IPS DF 6.9 (cell line): ENCODE data around the gene HAND2.

ENCODE experiments used
- DNase-seq: peaks from one replicate; pipeline ENCODE4 v3.0.0-alpha.2; 2013; ENCODE audit warnings: low read depth, low spot score
- H3K27ac ChIP-seq: one replicate; pipeline ENCODE4 v1.5.1; 2013; ENCODE audit warnings: low read length, control low read depth
- H3K27me3 ChIP-seq: 2 replicates; pipeline ENCODE4 v1.6.1; 2013; ENCODE audit warnings: mild to moderate bottlenecking, low read length; ENCODE audit not compliant: control insufficient read depth, insufficient read depth
- H3K36me3 ChIP-seq: 2 replicates; pipeline ENCODE4 v1.6.1; 2013; ENCODE audit warnings: low read length; ENCODE audit not compliant: control insufficient read depth, insufficient read depth
- H3K4me1 ChIP-seq: 2 replicates; pipeline ENCODE4 v1.6.1; 2013; ENCODE audit warnings: low read length; ENCODE audit not compliant: control insufficient read depth, insufficient read depth
- H3K4me3 ChIP-seq: 2 replicates; pipeline ENCODE4 v1.5.1; 2013; ENCODE audit warnings: mild to moderate bottlenecking, low read length
- H3K9me3 ChIP-seq: 2 replicates; pipeline ENCODE4 v1.6.1; 2013; ENCODE audit warnings: low read length, inconsistent platforms; ENCODE audit not compliant: control insufficient read depth, insufficient read depth
- whole genome bisulfite sequencing: extraction: QIAGEN DNeasy Blood & Tissue Kit; methylation state at CpG from one replicate; pipeline ENCODE4 v1.1.7; 2013; ENCODE audit warnings: mixed read lengths, missing lambda C conversion rate; ENCODE audit not compliant: insufficient read length, insufficient coverage; 5-methylcytosine and 5-hydroxymethylcytosine counted together

HAND2 gene

GRCh38 chr4:173560896-173561295 lies 30.9 kb upstream of the HAND2 start:
- no peak overlapping the region for H3K4me3 ChIP-seq
- no peak for DNase-seq
- no CpG with 5 or more reads among the region's 1 CpG for WGBS
- H3K9me3 ChIP-seq = no peaks in the 10 kb centered on the region
- peaks cover 1% of the 10 kb centered on the region; the same call in 1 of the 2 replicates for H3K4me1 ChIP-seq
- no peaks in the 10 kb centered on the region for H3K27me3 ChIP-seq
- no peak overlapping the region for H3K27ac ChIP-seq
- no peaks in the 10 kb centered on the region for H3K36me3 ChIP-seq

GRCh38 chr4:173556398-173557131 lies 26.5 kb upstream of the HAND2 start:
- Histone ChIP-seq H3K27me3 (no peaks in the 10 kb centered on the region), H3K36me3 (no peaks in the 10 kb centered on the region), H3K27ac (no peak overlapping the region), H3K9me3 (no peaks in the 10 kb centered on the region), H3K4me3 (no peak overlapping the region), H3K4me1 (peaks cover 1% of the 10 kb centered on the region; the same call in 1 of the 2 replicates)
- WGBS = no CpG with 5 or more reads among the region's 2 CpGs
- no peak for DNase-seq

- DNase-seq = no peak
- H3K9me3 ChIP-seq = no peaks in the 10 kb centered on the region
- no peaks in the 10 kb centered on the region; the same call in 1 of the 2 replicates for H3K27me3 ChIP-seq
- no CpG with 5 or more reads among the region's 13 CpGs for WGBS
- no peaks in the 10 kb centered on the region for H3K4me1 ChIP-seq
- no peaks in the 10 kb centered on the region for H3K36me3 ChIP-seq
- H3K27ac ChIP-seq = no peak overlapping the region
- H3K4me3 ChIP-seq = no peak overlapping the region
These were observed 17.9 kb upstream of the HAND2 start for GRCh38 chr4:173547889-173548288.

- Histone ChIP-seq H3K27ac (no peak overlapping the region), H3K4me3 (no peak overlapping the region), H3K36me3 (no peaks in the 10 kb centered on the region), H3K27me3 (no peaks in the 10 kb centered on the region; the same call in 1 of the 2 replicates), H3K4me1 (no peaks in the 10 kb centered on the region), H3K9me3 (no peaks in the 10 kb centered on the region)
- DNase-seq = no peak
- WGBS = 100% methylated on average over 1 of the region's 2 CpGs
These were observed 16.7 kb upstream of the HAND2 start for GRCh38 chr4:173546776-173547175.

GRCh38 chr4:173545440-173545839 lies 15.4 kb upstream of the HAND2 start:
- H3K27ac ChIP-seq = no peak overlapping the region
- no peak for DNase-seq
- no peaks in the 10 kb centered on the region for H3K36me3 ChIP-seq
- WGBS = no CpG with 5 or more reads among the region's 2 CpGs
- H3K4me1 ChIP-seq = no peaks in the 10 kb centered on the region
- H3K27me3 ChIP-seq = peaks cover 2% of the 10 kb centered on the region
- H3K9me3 ChIP-seq = no peaks in the 10 kb centered on the region
- no peak overlapping the region for H3K4me3 ChIP-seq

GRCh38 chr4:173543266-173543665 lies 13.2 kb upstream of the HAND2 start:
- H3K9me3 ChIP-seq = no peaks in the 10 kb centered on the region
- H3K27ac ChIP-seq = no peak overlapping the region
- peaks cover 19% of the 10 kb centered on the region for H3K27me3 ChIP-seq
- no peaks in the 10 kb centered on the region for H3K36me3 ChIP-seq
- no peak overlapping the region for H3K4me3 ChIP-seq
- no CpG with 5 or more reads among the region's 3 CpGs for WGBS
- DNase-seq = no peak
- H3K4me1 ChIP-seq = no peaks in the 10 kb centered on the region

- Histone ChIP-seq H3K36me3 (no peaks in the 10 kb centered on the region), H3K4me3 (no peak overlapping the region), H3K4me1 (no peaks in the 10 kb centered on the region), H3K9me3 (no peaks in the 10 kb centered on the region), H3K27me3 (peaks cover 51% of the 10 kb centered on the region), H3K27ac (no peak overlapping the region)
- DNase-seq = no peak
- WGBS = no CpG with 5 or more reads among the region's 3 CpGs
These were observed 10.0 kb upstream of the HAND2 start for GRCh38 chr4:173539986-173540385.

GRCh38 chr4:173538909-173539445 lies 8.9 kb upstream of the HAND2 start:
- WGBS = no CpG with 5 or more reads among the region's 15 CpGs
- Histone ChIP-seq H3K36me3 (no peaks in the 10 kb centered on the region), H3K27ac (no peak overlapping the region), H3K27me3 (peaks cover 61% of the 10 kb centered on the region), H3K4me3 (peak overlapping the region; percentile 9; the same call in 1 of the 2 replicates), H3K4me1 (no peaks in the 10 kb centered on the region), H3K9me3 (no peaks in the 10 kb centered on the region)
- DNase-seq = no peak

GRCh38 chr4:173538148-173538908 lies 8.3 kb upstream of the HAND2 start:
- Histone ChIP-seq H3K27me3 (peaks cover 68% of the 10 kb centered on the region), H3K4me1 (no peaks in the 10 kb centered on the region), H3K9me3 (no peaks in the 10 kb centered on the region), H3K36me3 (no peaks in the 10 kb centered on the region), H3K4me3 (peak overlapping the region; percentile 9; the same call in 1 of the 2 replicates), H3K27ac (no peak overlapping the region)
- DNase-seq = no peak
- WGBS = no CpG with 5 or more reads among the region's 60 CpGs

- H3K4me1 ChIP-seq = no peaks in the 10 kb centered on the region
- peaks cover 74% of the 10 kb centered on the region for H3K27me3 ChIP-seq
- no peaks in the 10 kb centered on the region for H3K36me3 ChIP-seq
- no peak for DNase-seq
- H3K4me3 ChIP-seq = peak overlapping the region; percentile 9; the same call in 1 of the 2 replicates
- no peak overlapping the region for H3K27ac ChIP-seq
- H3K9me3 ChIP-seq = no peaks in the 10 kb centered on the region
- no CpG with 5 or more reads among the region's 21 CpGs for WGBS
These were observed 7.7 kb upstream of the HAND2 start for GRCh38 chr4:173537613-173538147.
